IPS-NIHi11 (cell line): ENCODE measurements around the gene NCR3LG1.

Source experiments
- DNase-seq: peaks from one replicate; pipeline ENCODE4 v3.0.0; 2012; ENCODE audit warnings: mixed read lengths, low spot score

The NCR3LG1 gene, protein sequence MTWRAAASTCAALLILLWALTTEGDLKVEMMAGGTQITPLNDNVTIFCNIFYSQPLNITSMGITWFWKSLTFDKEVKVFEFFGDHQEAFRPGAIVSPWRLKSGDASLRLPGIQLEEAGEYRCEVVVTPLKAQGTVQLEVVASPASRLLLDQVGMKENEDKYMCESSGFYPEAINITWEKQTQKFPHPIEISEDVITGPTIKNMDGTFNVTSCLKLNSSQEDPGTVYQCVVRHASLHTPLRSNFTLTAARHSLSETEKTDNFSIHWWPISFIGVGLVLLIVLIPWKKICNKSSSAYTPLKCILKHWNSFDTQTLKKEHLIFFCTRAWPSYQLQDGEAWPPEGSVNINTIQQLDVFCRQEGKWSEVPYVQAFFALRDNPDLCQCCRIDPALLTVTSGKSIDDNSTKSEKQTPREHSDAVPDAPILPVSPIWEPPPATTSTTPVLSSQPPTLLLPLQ

DNA sequence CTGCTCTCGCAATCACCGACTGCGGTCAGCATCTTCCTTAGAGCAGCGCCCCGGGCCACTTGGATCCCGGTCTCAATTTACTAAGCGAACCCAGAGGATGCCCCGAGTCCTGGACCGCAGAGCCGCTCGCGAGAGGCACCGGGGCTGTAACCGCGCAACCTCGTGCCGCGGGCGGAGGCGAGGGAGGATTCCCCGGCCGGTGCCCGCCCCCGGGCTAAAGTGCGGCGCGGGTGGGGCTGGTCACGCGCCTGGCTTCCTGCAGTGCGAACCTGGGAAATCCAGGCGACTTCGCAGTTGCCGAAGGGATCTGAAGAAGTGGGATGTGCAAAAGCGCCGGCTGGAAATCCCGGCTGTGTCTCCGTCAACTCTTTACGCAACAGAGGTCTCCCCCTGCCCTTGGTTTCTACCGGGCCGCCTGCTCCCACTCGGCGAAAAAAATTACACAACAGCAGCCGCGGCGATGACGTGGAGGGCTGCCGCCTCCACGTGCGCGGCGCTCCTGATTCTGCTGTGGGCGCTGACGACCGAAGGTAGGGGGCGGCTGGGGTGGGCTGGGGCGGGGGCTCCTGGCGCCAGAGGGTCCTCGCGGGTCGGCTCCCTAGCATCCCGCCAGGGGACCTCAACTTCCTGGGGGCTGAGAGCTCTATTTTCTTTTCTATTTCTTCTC is at the start of gene NCR3LG1:
Gene NCR3LG1, plus strand, starts transcription at position 291 of the 667 bp plus-strand sequence. Its CDS starts 170 bp downstream, at position 461.
- peak; percentile 57 for DNase-seq

- DNase-seq = no peak
Observed at GRCh38 chr11:17313349-17314231, 38.0 kb upstream of the NCR3LG1 start.

DNA sequence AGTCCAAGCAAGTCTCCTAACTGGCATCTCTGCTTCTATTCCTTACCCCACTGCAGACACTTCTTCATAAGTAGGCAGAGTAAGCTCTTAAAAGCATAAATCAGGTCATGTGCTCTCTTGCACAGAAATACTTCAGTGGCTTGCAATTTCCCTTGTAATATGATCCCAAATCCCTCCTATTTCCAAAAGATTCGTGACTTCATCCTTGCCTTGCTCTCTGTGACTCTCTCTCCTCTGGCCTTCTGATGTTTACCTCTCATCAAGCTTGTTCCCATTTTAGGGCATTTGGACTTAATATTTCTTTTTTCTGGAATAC is 37.4 kb upstream of the NCR3LG1 start:
- peak; percentile 5 for DNase-seq

DNA sequence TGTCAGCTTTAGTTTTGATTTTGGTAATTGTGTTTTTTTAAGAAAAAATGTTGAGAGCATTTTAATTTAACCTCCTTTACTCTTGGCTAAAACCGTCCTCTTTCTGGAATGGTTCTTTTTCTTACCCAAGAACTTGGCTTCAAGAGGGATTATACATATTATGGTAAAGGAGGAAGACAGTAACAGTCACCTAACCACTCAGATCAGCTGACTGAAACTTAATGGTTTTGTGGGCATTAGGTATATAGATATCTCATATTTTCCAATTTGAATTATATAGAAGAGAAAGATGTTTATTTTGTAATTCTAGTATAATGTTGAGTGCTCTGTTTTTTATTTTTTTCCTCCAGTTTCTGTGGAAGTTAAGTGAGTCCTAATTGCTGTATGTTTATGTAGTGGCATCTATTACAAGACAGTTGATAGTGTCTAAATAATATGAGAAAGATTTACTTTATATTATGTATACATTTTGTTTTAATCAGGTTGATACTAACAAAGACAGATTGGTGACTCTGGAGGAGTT is 36.6 kb upstream of the NCR3LG1 start:
- no peak for DNase-seq

DNA sequence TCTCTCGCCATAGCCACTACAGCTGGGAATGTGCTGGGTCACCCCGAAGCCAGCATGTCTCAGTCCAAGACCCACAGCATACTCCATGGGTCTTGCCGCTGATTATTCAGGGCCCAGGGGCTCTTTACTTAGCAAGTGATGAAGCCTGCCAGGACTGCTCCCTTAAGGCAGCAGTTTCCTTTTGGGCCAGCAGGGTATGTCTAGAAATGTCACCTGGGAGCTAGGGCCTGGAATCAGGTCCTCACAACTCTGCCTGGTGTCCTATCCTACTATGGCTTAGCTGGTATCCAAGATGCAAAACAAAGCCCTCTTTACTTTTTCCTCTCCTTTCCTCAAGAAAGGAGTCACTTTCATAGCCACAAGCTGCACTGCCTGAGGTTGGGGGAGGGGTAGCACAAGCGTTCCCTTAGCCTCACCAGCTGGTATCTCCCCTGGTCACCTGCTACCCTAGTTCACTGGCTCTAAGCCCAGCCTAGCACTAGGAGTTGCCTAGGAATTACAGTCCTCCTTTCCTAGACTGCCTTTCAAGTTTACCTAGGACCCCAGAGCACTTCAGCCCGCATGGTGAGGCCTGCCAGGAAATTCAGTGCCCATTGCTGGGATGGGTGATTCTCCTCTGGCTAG is 22.6 kb upstream of the NCR3LG1 start:
- DNase-seq = no peak

DNA sequence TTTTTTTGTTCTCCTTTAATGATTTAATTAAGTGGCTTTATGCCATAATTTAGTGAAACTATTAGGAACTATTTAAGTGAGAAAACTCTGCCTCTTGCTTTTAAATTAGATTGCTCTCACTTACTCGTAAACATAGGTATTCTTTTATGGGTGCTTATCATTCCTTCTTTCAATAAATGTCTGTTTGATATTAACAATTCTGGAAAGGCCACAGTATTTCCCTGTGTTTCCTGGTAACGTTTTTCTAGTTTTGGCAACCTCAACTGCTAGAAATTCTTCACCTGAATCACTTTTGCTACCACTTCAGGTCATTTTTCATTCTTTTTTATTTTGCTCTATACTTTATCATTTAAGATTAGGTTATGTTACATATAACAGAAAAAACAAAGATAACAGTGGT is 19.9 kb upstream of the NCR3LG1 start:
- no peak for DNase-seq

DNA sequence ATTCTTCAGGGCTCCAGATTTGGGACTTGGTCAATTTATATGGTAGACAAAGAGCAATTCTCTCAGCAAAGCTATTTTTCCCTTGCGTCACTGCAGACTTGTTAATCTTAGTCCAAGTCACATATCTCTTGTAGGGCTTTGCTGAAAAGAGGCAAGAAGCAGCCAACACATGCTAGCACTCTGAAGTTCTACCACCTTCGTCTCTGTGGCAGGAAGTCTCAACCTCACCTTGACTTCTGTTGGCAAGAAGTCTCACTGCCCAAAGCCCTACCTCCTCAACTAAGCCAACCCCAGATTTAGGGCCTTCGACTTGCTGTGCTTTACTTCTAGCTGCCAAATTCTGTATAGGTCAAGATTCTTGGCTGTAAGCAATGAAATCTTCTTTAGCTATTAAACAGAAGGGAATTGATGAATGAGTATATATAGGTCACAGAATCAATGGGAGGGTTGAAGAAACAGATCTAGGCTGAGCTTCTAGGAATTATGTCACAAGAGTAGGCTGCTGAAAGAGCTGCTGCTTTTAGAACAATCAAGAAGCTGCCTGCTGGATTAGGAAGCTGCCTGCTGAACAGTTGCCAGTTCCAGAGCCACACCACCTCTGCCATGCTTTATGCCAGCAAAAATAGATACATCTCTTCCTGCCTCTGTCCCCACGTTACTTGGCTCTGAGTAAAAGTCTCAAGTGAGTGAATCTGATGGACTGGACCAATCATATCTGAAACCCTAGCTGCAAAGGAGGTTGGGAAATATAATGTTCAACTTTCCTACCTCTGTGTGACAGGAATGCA is 17.6 kb upstream of the NCR3LG1 start:
- DNase-seq = no peak

GRCh38 chr11:17343257-17343656 is 8.3 kb upstream of the NCR3LG1 start:
- no peak for DNase-seq

DNA sequence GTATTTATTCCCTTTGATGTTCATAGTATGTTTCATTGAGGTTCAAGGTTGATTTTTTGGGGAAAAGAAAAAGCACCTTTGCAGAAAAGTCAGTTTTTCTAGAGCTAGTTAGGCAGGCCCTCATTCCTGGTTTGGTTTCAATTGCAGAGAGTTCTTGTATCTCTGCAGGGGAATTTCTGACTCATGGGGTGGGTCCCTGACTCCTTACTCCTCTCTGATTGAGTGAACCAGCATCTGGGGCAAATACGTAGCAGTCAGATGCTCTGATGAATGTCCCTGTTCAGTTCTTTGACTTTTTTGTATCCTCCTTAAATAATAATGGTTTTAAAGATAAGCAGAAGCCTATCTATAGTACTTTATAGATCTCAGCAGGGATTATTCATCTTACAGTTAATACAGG is 7.7 kb upstream of the NCR3LG1 start:
- no peak for DNase-seq

GRCh38 chr11:17347676-17348075 is 3.9 kb upstream of the NCR3LG1 start:
- no peak for DNase-seq

- no peak for DNase-seq
Observed at GRCh38 chr11:17350455-17351171, 987 bp upstream of the NCR3LG1 start.

DNA sequence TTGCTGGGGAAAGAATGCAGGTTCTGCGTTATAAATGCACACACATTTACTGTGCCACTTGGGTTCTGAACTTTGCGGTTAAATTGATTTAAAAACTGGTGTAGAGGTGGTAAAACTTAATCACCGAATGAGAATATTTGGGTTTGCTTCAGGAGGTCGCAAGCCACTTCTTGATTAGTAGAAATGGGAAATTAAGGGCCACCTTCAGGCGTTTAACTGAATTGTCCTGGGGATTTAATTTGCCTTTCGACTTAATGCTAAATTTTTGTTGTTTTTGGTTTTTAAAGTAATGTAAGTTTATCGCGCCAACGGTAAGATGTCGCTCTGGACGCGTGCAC is 459 bp upstream of the NCR3LG1 start:
- no peak for DNase-seq

- DNase-seq = peak; percentile 80
Observed at GRCh38 chr11:17352950-17353820, 1.6 kb downstream of the NCR3LG1 start.

- no peak for DNase-seq
Observed at GRCh38 chr11:17353821-17354600, 2.4 kb downstream of the NCR3LG1 start.

- DNase-seq = peak; percentile 80
Observed at GRCh38 chr11:17354601-17354991, 3.0 kb downstream of the NCR3LG1 start.

DNA sequence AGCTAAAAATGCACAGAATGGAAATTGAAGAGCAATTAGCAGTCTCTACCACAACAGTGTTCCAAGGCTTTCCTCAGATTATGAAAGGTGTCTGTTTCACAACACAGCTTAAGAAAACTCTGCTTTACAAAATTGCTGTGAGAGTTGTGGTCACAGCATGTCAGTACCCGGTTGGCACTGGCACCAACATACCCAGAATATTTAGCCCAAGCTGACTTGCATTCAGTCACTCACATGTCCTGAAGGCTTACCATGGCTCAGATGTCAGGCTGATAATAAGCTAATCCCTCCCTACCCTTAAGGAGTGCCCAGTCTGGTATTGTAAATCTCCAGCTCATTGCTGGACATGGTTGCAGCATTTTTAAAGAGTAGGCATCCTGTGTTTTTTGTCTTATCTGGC is 14.9 kb downstream of the NCR3LG1 start:
- no peak for DNase-seq

GRCh38 chr11:17368551-17368950 is 17.0 kb downstream of the NCR3LG1 start:
- no peak for DNase-seq

- DNase-seq = no peak
Observed at GRCh38 chr11:17369094-17369493, 17.5 kb downstream of the NCR3LG1 start.
